Measurements from ENCODE around the gene NOTCH2.

Gene NOTCH2

DNA sequence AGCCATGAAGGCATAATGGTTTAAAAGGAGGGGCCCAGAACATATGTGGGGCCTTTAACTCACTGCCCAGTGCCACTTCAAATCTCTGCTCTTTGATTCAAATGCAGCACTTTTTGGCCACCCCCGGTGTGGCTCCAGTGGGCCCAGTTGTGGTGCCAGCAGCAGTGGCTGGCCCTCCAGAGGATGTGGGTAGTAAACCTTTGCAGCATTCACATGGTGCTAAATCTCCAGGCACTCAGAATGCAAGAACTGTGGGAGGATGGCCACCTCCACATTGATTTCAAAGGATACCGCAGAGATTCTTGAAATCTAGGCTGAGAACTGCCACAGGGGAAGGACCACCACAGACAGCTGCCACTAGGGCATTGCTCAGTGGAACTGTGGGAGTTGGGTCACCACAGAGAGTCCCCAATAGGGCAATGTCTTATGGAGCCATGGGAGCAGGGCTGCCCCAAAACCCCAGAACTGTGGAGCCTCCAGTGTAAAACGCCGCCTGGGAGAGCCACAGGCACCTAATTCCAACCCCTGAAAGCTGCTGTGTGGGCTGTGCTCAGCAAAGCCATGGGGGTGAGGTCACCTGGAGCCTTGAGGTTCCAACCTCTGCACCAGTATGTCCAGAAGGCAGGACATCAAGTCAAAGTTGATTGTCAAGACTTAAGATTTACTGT lies 166.6 kb downstream of the NOTCH2 start:
- no peak for DNase-seq

- no peak for DNase-seq
These were observed 170.3 kb downstream of the NOTCH2 start for GRCh38 chr1:119898981-119899720.

- DNase-seq: no peak
These were observed 170.9 kb downstream of the NOTCH2 start for GRCh38 chr1:119898530-119898929.

- no peak for DNase-seq
These were observed 173.2 kb downstream of the NOTCH2 start, which contains the start of gene ADAM30 for GRCh38 chr1:119896303-119896702. Gene ADAM30 (minus strand): TSS chr1:119896515. CDS start chr1:119896336, 179 bp downstream.

GRCh38 chr1:119895102-119895501 lies 174.4 kb downstream of the NOTCH2 start:
- no peak for DNase-seq

- no peak for DNase-seq
These were observed 175.4 kb downstream of the NOTCH2 start for GRCh38 chr1:119893827-119894700.

DNA sequence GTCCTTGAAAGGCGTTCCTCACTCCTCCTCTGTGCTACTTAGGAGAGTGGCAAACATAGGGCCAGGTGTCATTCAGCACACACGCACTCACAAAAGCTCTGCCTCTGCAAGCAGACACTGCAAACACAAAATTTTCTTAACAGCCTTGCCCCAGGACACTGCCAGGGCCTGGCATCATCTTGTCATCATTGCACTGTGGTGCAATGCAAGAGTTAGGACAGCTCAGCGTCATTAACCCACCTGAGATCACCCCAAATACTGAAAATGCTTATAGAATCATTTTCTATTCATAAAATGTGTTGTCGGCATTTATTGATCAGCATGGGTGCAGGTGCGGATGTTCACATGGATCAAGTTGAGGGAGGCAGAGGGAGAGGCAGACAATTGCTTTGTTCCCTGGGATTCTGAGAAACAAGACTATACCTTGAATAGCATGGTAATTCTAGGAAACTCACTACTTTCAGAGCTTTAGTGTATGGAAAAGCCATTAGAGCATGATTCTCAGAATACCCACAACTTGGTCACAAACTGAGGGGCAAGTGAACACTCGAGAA lies 176.1 kb downstream of the NOTCH2 start:
- no peak for DNase-seq

- DNase-seq: no peak
These were observed 178.1 kb downstream of the NOTCH2 start for GRCh38 chr1:119891386-119891785.

DNA sequence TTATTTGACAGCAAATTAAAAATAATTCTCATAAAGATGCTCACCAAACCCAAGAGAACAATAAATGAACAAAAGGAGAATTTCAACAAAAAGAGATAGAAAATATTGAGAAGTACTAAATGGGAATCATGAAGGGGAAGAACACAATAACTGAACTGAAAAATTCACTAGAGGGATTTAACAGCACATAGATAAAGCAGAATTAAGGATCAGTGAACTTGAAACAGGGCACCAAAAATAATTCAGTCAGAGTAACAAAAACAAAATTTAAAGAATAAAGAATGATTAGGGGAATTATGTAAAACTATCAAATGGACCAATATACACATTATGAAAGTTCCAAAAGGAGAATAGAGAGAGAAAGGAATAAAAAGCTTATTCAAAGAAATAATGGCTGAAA lies 181.0 kb downstream of the NOTCH2 start:
- DNase-seq: no peak

GRCh38 chr1:119887427-119887826 lies 182.0 kb downstream of the NOTCH2 start:
- no peak for DNase-seq

DNA sequence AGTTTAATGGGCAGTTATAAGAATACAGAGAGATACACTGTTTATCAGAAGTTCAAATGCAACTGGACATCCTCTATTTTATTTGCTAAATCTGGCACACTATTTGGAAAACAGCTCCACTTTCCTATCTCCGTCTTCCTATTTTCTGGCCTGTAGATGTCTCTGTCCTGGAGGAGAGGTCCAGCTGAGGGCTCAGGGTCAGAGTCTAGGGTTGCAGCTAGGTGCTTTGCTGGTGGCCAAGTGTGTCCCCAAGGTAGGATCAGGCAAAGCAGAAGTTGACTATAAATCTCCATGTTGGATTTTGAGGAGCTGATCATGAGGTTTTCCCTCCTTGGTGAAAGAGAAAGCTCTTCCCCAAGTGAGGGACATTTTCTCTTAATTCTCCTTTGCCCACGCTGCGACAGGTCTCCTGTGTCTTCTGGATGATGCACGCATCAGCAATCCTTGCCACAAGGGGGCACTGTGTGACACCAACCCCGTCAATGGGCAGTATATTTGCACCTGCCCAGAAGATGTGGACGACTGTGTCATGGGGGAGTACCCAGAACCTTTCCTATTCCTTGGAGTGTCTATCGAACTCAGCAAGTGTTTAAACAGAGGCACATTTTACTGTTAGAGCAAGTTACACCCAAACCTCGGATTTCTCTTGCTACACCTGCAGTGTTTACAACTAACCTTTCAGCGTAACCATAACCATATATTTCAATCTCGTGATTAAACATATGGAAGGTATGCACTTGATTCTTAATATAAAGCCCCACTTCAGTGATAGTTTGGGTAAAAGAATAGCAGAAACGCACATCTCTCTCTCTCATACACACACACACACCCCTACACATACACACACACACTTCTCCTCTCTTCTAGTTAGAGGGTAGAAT lies 183.3 kb downstream of the NOTCH2 start:
- peak; percentile 47 to 55 for DNase-seq

DNA sequence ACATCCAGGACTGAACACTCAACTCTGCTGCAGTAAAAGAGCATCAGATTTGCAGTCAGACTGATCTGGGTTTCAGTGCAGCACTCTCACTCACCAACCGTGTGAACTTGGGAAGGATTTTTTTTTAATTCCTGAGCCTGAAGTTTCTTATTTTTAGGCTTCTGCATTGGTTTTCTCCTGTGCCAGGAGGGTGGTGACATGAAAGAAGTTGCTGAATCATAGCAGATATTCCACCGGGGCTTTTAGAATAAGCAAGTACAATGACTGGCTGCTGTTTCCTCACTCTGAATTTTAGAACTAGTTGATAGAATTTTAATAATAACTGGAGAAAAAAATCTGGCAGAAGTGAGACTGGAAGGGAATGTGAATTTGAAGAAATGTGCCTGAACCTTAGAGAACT lies 184.8 kb downstream of the NOTCH2 start:
- DNase-seq: no peak

GRCh38 chr1:119883826-119884225 lies 185.6 kb downstream of the NOTCH2 start:
- DNase-seq: no peak

DNA sequence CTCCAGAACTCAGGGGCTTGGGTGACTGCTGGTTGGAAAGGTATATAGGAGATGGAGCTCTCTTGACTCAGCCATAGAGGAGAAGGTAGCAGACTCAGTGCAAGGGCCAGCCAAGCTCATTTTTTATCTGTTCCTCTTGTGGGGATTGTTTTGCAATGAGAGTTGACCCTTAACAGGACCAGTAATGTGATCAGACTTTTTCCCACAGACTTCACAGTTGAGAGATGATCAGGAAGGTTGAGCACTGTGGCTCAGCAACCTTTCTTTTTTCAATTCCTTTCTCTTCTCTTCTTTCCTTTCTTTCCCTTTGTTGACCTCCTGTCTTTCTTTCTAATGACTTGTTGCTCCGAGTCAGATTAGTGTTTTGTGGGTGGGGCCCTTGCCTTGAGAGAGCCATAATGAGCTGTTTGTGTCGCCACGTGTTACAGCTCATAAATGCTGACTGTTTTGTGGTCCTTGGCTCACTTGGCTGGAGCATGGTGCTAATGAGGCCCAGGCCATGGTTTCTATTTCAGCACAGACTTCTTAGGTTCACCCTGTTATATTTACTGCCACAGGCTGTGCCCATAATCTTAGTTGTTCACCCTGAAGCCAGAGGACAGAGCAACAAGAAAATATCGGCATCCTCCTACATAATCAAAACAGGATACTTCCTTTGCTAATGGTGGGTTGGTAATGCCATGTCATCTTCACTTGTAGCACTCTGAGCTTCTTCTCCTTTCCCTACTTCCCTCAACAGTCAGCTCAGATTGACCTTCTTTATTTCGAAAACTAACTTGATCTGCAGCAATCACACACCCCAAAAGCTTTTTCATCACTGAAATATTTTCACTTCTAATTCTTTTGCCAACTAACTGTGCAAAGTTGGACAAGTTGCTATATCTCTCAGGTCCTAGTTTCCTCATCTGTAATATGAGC lies 187.1 kb downstream of the NOTCH2 start:
- DNase-seq: no peak

DNA sequence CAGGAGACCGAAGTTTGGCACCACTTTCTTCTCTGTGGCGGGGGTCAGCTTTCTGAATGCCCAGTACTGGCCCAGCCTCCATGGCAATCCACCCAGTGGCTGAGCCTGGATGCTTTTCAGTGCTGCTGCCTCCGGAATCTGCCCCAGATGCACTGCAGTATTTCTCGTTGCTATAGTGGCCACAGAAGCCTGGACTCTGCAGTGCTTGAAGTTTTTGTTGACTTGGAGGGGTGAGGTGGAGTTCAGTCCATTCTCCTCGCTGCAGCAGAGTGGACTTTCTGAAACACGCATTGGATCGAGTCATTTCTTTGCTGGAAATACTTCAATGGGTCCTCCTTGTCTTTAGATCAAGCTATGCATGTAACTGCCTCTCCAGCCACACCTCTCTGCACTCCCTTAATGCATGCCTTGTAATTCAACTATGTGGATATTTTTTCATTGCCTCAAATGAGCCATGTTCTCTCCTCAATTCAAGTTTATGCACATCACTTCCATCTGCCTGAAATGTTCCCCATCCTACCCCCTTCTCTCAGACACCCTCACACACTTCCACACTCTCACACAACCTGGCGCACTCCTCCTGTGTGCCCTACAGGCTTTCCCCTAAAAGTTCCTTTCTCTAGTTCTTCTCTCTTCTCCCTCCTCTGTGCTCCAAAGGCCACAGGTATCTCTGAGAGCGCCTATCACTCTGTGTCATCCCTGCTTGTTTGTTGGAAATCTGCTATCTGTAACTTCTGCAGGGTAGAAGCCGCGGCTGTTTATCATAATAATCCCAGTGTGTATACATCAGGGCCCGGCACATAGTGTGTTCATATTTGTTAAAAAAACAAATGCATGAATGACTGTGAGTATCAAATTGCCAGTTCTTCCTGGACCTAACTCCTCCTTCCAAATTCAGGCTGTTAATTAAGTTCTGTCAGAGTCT lies 189.7 kb downstream of the NOTCH2 start:
- DNase-seq: no peak

GRCh38 chr1:119878171-119878570 lies 191.3 kb downstream of the NOTCH2 start:
- DNase-seq: no peak

- DNase-seq: no peak
These were observed 195.3 kb downstream of the NOTCH2 start for GRCh38 chr1:119874186-119874585.

DNA sequence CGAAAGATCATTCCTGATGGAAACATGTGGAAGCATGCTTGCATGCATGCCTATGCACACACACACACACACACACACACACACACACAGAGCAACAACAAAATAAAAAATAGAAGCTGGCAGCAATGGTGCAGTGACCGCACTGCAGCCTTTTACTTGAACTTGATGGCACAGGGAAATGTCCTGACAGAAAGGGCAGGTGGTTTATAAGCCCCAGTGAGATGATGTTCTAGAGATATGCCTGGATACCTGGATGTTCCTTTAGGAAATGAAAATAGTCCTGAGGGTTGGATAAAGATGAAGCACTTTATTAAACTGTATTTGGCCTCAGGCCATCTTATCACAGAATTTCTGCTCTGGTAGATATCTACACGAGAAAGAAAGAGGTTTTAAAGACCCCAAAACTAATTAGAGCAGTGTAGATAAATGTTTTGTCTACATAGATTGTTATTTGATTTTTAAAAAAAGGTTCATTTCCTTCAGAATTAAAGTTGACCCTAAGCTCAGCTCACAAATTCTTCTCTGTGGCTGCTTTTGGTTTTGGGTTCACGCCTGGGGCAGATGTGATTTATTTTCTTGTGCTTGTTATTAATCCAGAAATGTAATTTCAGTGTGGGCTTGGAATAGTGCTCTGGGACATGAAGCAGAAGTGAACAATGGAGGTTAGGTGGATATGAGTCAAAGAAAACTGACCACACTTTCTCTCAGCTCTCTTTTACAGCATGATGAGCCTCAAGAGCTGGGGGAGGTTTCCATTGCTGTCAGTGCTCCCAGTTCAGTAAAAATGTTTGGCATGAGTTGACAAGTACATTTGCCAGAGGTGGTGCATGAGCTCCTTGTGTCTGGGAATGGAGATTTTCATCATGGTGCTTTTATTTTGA lies 196.1 kb downstream of the NOTCH2 start:
- no peak for DNase-seq

DNA sequence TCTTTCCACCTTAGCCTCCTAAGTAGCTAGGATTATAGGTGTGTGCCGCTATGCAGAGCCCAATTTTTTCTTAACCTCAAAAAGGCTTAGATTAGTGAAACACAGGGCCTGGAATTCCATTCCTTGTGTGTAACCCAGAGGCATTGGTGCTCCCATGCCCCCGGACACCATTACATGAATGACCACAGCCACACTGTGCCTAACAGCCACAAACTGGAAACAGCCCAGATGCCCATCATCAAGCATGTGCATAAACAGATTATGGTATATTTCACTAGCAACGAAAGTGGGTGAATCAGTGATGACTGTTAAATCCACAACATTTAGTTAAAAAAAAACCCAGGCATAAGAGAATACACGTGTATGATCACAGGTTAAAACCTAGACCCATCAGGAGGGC lies 197.6 kb downstream of the NOTCH2 start:
- DNase-seq: no peak
